HG03457 (cell line): ENCODE measurements around the gene PAFAH1B1.
"Not testable (repeated sequence)": the region's sequence is repeated elsewhere in the genome, so short reads cannot be mapped to it uniquely, and the experiment has no call there.

Experiments used
- ATAC-seq: cut with Tn5 transposase; IDR thresholded peaks from one replicate; pipeline ENCODE4 v1.9.1; 2021; ENCODE audit warnings: moderate number of reproducible peaks; ENCODE audit not compliant: unreplicated experiment

Gene PAFAH1B1

GRCh38 chr17:2688351-2689342, 95.2 kb downstream of the PAFAH1B1 start:
- ATAC-seq: no peak

GRCh38 chr17:2689411-2690164, 96.1 kb downstream of the PAFAH1B1 start:
- no peak for ATAC-seq

DNA sequence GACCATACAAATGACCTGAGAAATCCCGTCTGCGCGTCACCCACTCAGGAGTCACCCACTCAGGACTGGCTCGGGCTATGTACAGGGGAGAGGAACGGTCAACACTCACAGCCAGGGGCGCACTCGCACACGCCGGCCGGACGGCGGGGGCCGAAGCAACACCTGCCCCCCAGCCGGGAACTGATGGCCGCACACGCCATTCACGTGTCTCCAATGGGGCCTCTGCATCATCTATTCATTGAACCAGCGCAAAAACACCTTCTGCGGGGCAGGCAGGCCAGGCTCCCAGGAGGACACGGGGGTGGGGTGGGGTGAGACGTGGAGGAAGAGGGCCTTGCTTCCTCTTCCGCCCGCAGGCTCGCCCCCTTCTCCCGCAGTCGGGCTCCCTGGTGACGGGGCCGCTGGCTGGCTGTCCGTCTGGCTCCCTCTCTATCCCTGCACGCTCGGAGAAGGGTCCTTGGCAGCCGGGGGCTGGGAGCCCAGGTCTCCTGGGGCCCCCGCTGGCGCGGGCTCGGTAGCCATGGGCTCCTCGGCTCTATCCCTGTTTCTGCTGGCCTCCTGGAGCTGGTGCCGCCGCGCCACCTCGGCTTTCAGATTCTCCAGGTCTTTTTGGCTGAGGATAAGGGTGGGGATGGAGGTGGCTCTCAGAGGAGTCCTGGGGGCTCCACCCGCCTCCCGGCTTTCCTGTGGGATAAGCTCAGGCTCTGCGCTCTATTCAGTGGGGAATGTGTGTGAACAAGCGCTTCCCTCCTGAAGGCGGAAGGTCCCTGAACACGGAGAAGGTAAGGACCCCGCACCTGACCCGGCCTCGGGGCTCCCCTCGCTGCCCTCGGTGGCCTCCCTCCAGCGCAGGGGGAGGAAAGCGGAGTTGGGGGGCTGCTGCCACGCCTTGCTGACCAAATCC, 97.0 kb downstream of the PAFAH1B1 start:
- no peak for ATAC-seq

GRCh38 chr17:2691069-2691871, 97.8 kb downstream of the PAFAH1B1 start:
- no peak for ATAC-seq

- ATAC-seq: no peak
These were observed 98.7 kb downstream of the PAFAH1B1 start for GRCh38 chr17:2691965-2692780.

DNA sequence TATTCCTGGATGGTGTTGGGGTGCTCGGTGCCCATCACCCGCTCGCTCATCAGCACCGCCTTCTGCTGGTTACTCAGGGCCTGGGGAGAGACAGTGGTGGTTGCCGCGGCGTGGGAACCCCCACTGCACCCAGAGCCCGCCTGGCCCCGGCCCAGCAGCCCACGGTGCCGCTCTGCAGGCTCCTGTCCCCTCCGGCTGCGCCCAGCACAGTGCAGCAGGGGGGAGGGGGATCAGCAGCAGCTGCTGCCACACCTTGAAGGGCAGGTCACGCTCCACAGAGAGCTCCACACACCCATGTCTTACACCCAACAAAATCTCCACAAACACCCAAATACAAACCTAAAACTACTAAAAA, 99.3 kb downstream of the PAFAH1B1 start:
- no peak for ATAC-seq

GRCh38 chr17:2693561-2694380, 100.3 kb downstream of the PAFAH1B1 start:
- no peak for ATAC-seq

DNA sequence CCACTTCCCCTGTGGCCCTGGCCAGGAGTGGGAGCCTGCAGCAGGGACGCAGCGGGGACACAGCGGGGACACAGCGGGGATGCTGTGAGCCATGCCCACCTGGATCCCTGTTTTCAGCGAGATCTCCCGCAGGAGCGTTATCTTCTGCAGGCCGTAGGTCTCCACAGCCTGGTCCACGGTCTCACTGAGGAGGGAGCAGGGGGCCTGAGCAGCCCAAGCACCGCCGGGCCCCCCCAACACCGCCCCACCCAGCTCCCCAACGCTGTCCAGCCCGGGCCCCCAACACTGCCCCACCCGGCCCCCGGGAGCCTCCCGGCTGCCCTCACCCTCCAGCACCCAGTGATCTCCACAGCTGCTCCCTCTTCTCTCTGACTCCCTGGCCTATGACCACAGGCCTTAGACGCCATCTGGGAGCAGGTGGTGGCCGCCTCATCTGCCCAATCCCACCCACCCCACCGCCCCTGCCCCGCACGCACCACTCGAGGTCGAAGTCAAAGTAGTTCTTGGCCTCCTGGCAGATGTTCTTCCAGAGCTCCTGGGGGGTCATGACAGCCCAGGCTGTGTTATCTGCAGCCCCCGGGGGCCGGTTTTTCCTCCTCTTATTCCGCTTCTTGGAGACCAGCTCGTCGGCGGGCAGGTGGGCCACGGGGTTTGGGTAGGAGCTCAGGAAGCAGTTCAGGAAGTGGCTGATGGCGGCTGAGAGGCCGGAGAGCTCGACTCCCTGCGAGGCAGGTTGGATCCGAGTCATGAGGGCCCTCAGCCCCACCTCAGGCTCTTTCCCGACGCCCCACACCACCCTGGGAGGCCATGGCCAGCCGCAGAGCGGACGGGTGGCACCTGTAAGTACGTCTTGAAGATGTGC, 101.2 kb downstream of the PAFAH1B1 start:
- ATAC-seq: no peak

GRCh38 chr17:2695243-2695960, 101.9 kb downstream of the PAFAH1B1 start:
- no peak for ATAC-seq

DNA sequence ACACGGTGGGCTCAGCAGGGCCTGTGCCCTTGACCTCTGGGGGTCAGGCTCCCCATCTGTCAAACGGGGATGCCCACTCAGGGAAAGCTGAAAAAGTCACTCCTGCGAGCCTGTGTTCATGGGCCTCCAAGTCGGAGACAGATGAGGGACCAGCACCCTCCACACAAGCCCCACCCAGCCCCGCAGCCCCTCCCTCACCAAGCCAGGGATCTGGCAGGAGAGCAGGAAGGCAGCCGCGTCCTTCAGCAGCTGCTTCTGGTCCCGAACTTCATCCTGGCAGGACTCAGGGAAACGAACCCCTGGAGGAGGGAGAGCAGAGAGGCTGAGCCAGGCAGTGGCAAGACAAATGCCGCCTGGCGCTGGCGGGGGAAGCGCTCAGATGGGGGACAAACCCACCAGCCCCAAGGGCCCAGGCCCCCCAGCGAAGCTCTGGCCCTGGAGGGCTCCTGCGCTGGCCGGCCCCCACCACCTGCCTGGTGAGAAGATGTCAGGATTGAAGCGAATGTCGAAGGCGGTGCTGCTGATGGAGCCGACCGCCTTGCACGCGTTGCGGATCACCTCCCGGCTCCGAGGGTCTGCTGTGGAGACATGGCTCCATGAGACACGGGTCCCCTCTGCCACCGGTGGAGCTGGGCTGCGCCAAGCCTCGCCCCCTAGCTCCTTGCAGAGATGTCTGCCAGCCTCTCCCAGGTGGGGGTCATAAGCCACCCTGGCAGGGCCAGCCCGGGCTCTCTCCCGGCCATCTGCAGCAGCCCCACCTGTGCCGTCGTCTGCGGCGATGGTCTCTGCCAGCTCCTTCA, 102.7 kb downstream of the PAFAH1B1 start:
- no peak for ATAC-seq

- ATAC-seq: no peak
These were observed 104.2 kb downstream of the PAFAH1B1 start for GRCh38 chr17:2697611-2698162.

DNA sequence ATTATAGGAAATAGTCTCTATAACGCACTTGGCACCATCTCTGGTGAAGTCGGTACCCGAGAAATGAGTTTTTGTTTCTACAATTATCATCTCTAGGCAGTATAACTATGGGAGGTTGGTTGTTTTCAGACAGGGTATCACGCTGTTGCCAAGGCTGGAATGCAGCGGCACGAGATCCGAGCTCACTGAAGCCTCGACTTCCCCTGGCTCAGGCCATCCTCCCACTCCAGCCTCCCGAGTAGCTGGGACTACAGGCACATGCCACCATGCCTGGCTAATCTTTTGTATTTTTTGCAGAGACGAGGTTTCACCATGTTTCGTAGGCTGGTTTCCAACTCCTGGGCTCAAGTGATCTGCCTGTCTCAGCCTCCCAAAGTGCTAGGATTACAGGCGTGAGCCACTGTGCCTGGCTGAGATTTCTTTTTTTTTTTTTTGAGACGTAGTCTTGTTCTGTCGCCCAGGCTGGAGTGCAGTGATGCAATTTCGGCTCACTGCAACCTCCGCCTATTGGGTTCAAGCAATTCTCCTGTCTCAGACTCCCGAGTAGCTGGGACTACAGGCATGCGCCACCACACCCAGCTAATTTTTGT, 105.9 kb downstream of the PAFAH1B1 start:
- not testable (repeated sequence) for ATAC-seq

DNA sequence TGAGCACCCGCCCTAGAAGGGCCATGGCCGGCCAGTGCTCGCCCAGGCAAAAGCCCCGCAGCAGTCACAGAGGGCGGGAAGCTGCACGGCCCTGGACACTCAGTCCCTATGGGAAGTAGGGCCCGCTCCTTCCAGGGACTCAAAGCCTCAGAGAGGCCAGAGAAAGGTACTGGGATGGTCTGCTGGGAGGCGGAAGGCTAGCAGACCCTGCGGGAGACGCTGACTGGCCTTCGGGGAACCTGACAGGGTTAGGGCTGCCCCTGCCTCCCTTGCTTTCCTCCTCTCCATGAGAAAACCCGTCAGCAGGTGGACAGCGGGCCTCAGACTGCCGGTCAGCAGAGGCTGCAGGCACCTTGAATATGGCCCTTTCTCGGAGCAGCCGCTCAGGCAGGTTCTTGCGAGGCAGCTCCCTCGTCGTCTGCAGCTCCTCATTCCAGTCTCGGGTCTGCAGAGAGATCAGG, 106.6 kb downstream of the PAFAH1B1 start:
- ATAC-seq: no peak

DNA sequence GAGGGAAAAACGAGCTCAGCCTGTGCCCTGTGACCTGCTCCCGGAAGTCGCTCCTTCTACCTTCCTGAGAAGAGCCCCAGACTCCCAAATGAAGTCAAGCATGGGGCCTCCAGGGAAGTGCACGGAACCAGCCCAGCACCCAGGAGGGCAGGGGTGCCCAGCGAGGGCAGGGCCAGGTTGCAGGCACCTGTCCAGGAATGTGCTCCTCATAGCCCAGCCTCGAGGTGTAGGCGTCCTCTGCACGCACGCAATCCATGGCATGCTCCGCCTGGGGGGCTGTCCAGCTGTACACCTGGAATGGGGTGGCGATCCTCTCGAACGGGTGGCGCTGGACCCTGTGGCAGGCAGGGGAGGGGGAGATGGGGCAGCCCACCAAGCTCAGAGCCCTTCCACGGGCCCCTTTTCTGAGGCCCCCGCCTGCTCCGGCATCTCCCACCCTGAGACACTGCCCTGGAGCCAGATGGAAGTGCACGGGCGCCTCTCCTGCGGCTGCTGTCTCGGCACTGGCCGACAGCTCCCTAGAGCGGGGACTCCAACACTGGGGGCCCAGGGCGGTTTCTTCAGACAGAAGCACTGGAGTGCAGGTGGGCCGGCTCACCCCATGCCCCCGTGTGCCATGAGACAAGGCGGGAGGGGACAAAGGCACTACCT, 107.2 kb downstream of the PAFAH1B1 start:
- no peak for ATAC-seq
